CD4-positive, alpha-beta T cell treated with Interleukin-6 for 4 hours (primary cell): ENCODE data around the gene RTTN.
"Not testable (repeated sequence)": the region's sequence is repeated elsewhere in the genome, so short reads cannot be mapped to it uniquely, and the experiment has no call there.

ENCODE experiments used
- DNase-seq: peaks from one replicate; pipeline ENCODE4 v3.0.0-alpha.2; 2020; ENCODE audit warnings: mixed read lengths

The RTTN gene

DNA sequence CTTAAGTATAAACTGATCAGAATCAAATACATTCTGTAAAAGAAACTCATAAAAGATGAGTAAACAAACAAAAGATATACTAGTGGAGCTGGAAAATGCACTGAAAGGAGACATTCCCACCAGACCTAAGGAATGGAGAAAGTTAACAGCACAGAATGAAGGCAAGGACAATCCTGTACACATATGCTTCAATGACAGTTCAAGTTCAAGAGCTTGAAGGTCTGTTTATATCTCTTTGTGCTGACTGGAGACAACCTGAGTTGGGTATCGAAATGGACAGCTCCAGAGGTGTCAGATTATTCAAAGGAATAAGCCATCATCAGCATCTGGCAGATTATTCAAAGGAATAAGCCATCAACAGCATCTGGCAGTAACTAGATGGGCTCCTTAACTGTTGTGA, 184.0 kb downstream of the RTTN start:
- no peak for DNase-seq

DNA sequence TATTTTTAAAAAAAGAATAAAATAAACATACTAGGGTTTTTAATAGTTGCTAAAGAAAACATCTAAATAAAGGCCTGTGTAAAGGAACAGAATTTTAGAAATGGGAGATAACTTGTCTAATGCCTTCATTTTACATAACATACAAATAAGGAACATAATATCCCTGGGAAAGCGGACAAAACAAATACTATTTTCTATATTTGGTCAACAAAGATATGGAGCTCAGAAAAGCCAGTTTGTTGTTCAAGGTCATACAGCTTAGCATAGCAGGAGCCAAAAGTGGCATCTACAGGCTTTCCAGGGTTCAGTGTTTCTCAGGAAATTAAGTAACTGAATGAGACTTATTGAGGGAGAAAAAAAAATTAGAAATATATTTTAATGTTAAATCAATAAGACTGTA, 184.4 kb downstream of the RTTN start:
- DNase-seq, result no peak

DNA sequence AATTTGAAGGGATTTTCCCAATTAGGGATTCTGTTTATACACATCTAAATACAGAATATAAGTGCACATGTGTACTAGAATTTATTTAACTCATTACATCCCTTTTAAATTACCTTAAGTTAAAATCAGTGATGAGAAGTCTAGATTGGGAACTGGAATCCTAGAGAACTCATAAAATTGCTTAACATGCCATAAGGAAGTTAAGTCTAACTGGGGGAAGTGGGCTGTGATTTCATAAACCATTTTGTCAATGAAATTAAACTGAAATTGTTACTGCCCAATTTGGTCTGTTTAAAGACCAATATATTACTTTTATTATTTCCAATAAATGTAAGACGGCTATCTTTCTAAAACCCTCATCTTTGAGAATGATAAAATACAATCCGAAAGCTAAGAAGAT, 185.5 kb downstream of the RTTN start:
- no peak for DNase-seq

DNA sequence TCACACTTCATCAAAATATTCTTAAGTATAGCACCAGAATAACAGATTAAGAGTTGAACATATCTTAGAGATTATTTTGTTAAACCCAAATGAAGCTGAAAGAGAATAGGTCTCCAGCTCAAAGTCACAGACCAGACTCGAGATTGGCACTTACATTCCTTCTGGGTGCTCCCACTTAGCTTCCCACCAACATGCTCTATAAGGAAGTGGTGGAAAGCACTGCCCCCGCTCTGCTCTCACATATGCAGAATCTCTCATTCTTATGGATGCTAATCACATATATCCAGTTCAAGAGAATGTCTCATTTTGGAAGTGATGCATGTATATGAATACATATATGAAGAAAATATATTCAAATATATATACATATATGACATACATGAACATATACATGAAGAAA, 186.4 kb downstream of the RTTN start:
- no peak for DNase-seq

DNA sequence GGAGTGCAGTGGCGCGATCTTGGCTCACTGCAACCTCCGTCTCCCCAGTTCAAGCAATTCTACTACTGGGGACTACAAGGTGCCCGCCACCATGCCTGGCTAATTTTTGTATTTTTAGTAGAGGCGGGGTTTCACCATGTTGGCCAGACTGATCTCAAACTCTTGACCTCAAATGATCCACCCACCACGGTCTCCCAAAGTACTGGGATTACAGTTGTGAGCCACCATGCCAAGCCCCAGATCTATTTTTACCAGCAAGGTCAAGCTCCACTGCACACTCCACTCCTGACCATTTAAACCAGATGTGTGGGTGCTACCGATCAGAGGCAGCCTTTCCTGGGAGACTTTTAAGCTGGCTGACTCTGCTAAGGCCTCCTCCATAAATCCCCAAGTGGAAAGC, 190.4 kb downstream of the RTTN start:
- no peak for DNase-seq

DNA sequence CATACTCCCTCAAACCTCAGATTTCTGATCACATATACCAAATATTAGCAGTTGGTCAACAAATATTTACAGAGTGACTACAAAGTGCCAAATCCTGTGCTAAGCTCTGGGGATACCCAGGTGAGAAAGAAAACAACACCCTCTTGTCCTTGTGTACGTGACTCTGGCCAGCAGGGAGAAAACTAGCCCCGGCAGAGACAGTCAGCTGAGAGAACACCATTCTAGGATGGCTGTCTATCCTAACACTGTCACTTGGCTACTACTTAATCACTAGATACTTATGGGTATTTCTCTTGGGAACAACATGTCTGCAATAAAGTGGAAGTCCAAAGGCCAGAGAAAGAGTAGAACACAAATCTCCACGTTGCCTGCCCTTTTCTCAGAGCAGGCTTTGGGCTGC, 199.9 kb downstream of the RTTN start:
- DNase-seq, result no peak

DNA sequence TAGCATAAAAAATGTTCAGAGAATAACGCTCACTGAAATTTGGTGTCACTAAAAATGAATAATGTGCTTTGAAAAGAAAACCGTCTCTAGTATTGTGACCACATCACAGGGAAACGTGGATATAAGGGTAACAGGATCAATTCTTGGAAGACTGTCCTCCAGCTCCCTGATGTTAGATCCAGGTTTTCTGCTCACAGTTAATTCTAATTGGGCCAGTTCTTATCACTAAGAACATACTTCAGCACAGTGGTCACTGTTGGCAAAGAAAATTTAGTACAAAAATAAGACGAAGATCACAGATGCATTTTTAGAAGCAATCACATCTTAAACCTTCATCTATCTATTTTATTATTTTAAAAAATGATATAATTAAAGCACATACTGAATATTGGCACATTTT, 200.8 kb downstream of the RTTN start:
- no peak for DNase-seq

DNA sequence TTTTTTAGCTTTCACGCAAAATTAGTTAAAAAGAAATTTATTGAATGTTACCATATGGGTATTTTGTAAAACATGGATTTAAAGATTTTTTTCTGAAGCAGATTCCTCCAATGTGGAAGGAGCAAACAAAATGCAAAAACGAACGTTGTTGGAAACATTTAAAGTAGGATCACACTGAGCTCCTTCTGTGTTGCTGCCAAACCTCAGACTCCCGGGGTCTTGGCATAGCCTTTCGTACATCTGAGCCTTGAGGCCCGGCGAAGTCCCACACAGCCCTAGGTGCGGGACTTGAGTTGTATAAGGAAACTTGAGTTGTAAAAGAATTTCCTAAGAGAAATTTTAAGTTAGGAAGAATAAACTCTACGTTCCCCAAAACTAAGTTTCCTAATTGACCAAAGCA, 205.8 kb downstream of the RTTN start:
- no peak for DNase-seq

DNA sequence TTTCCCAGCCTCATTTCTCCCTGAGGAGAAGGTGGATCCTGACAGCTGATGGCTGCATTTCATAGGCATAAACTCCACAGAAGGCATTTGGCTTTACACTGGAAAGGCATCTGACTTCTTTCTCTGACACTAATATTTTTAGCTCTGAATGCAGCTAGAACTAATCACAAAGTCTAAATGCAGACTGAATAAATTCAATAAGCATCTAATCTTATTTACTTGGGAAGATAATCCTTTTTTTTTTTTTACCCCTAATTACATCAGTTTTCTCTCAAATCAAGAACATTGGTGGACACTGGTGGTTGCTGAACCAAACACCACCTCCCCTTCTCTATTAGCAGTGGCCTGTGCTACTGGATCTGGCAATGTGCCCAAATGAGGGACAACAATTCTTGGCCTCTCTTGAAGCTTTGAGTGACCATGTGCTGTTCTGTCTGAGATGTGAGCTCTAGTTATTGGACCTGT, 206.9 kb downstream of the RTTN start:
- no peak for DNase-seq

DNA sequence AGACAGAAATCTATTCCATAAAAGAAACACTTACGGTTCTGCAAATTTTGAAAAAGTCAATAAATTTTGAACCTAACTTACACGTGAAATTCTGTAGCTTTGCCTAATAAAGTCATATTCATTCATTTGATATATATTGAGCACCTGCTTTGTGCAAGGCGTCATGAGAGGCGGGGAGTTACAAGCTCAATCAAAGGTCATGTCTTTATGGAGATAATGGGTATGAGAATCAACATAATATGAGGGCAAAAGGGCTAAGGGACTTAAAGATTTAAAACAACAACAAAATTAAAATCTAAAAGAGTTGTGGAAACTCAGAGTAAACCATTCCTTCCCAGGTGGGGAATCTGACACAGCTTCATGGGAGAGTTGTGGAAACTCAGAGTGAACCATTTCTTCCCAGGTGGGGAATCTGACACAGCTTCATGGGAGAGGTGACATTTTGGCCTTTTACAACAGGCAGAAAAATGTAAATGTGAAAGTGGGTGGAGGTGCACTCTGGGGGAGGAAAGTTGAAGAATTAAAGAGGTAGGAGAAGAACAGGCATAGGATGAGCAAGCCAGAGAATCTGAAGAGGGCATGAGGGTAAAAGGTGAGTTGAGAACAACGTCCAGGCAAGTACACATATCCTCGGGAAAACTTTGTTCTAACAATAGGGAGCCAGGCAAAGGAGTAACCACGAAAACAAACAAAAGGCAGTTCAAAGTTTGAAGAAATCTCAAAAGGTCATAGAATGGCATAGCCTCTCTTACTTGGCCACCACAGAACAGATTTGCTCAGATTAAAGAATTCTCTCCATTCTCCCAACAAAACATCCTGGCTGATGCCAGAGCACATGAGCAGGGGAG, 208.3 kb downstream of the RTTN start:
- no peak for DNase-seq

DNA sequence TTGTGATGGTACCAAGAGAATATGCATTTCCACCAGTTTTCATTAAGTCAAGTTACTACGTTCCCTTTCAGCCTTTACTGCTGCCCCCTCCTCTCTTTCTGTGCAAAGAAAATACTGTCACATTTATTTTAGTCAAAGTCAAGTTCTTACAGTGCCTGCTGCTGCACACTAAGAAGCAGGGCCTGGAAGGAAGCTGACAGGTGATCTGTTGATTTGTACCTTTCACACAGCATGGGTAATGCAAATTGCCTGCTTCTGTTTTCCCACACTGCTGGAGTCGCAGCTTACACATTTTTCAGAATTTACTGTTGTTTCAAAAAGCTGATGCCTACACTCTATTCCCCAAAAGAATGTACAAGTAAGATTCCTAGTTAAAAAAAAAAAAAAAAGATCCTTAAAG, 209.1 kb downstream of the RTTN start:
- DNase-seq, result no peak

DNA sequence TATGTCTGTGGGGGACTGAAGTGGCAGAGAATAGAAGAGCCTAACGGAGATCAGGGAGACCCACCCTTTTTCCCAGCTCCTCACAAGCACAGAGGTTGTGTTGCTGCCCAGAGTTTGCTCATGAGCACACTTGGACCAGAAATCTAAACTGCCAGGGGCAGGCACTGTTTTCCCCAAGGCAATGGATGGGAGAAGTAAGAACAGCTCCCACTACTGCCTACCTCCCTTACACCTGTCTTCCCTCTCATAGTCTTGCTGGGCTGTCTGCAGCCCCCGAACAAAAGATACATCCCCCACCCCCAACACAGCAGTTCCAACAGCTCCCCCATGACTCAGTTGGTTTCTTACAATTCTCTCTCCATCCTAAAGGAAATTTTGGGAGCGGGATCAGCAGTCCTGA, 209.7 kb downstream of the RTTN start:
- DNase-seq, result no peak

DNA sequence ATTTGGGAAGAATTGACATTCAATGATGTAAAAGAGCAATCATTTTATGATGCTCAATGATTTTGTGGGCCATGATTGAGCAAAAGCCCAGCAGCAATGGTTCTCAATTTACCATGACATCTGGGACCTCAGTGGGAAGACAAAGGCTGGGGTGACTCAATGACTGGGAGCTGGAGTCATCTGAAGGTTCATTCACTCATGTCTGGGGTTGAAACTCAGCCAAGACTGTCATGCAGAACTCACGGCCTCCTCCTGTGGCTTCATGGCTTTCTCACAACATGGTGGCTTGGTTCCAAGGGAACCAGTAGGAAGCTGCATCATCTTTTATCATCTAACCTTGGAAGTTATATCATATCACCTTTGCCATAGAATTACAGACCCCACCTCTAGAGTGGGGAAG, 212.7 kb downstream of the RTTN start:
- DNase-seq, result no peak

DNA sequence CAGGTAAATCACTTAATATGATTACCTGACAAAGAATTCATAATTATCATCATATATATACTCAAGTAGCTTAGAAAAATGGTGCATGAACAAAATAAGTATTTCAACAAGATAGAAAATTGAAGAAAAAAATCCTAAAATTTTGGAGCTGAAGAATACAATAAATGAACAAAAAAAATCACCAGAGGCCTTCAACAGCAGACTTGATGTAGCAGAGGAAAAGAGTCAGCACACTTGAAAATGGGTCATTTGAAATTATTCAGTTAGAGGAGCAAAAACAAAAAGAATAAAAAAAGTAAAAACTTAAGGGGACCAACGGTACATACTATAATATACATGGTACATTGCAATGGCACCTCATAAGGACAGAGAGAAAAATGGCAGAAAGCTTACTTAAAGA, 217.6 kb downstream of the RTTN start:
- no peak for DNase-seq

DNA sequence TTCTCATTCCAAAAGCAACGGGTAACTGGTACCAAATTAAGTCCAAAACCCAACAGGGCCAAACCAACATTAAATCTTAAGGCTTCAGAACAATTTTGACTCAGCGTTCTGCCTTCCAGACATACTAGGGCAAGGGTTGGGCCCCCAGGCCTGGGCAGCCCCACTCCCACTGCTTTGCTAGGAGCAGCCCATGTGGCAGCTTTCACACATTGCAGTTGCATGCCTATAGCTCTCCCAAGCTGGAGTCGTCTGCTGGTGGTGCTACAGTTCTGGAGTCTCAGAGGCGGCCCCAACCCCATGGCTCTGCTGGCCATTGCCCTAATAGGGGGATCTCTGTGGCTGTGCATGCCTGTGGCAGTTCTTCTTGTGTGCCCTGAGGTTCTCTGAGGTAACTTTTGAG, 220.2 kb downstream of the RTTN start:
- no peak for DNase-seq

DNA sequence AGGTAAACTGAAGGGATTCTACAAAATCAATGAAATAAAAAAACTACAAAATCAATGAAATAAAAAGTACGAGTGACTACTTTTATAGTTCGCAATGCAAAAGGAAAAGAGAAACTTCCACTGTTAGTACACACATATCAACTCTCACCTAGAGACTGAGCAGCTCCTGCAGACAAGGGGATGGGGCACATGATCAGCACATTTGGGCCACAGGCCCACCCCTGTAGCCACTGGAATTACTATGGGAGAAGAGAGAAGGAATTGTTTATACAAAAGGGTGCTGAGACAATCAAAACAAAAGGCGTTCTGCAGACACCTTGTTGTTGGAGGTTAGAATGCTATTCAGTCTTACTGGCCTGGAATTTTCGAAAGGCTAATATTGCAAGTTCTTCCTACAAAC, 223.1 kb downstream of the RTTN start:
- no peak for DNase-seq

DNA sequence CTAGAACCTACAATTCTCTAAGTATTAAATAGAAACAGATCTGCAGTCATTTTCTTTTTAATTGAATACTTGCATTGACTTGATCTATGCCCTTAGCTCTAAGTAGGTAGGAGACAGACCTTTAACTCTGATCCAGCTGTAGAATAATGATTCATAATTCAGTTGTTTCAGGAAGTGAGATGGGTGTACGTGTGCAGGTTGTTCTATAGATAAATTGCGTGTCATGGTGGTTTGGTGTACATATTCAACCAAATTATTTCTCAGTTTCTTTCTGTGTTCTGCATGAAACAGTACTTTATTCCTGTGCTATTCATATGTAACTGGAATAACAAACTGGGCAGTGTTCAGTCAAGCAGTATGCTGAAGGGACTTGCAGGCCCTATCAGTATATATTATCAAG, 223.5 kb downstream of the RTTN start:
- DNase-seq, result no peak

DNA sequence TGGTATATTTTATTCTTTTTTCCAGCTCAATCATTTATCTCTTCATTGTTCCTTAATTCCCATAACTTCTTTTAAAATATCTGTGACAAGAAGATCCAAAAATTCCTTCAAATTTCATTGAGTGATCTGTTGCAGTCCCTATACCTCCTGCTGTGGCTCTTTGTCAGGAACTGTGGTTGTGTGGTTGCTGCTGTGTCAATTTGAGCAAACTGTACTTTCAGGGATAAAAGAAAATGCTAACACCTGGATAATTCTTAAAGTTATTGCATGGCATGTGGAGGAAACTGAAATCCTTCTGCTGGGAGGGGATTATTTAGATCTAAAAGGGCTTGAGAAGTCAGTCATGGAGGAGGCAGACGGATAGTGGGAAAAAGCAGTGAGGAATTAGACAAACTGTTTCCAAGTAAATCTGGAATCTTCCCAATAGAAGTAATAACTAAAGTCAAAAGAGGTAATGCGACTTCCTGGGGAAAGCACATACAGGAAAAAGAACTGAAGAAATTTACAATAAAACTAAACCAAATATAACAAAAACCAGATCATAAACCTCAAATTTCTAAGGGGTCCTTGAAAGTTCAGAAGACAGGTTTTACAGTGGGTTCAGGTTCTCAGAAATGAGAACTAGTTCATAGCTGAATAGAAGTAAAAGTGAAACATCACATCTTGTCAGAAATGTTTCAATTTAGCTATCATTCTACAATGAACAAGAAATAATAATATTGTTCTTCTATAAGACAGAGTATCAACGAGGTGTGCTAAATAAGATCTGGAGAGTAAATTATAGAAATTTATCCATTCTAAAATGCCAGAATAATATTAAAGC, 224.3 kb downstream of the RTTN start:
- no peak for DNase-seq

DNA sequence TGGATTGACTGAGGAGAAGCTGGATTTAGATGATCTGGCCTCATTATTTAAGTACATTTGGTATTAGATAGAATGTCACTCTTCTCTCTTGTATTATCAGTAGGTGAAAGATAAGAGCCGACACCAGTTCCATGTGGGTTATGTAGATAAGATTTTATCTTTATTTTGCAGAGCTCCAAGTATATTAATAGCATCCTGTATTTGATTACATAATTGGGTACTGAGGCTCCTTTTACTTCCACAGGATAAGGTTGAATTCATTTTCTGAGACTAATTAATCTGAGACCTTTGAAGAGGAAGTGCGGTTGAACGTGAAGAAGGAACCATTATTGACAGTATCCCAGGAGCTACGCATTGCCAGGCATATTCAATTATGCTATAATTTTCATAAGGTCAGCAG, 225.0 kb downstream of the RTTN start:
- no peak for DNase-seq

DNA sequence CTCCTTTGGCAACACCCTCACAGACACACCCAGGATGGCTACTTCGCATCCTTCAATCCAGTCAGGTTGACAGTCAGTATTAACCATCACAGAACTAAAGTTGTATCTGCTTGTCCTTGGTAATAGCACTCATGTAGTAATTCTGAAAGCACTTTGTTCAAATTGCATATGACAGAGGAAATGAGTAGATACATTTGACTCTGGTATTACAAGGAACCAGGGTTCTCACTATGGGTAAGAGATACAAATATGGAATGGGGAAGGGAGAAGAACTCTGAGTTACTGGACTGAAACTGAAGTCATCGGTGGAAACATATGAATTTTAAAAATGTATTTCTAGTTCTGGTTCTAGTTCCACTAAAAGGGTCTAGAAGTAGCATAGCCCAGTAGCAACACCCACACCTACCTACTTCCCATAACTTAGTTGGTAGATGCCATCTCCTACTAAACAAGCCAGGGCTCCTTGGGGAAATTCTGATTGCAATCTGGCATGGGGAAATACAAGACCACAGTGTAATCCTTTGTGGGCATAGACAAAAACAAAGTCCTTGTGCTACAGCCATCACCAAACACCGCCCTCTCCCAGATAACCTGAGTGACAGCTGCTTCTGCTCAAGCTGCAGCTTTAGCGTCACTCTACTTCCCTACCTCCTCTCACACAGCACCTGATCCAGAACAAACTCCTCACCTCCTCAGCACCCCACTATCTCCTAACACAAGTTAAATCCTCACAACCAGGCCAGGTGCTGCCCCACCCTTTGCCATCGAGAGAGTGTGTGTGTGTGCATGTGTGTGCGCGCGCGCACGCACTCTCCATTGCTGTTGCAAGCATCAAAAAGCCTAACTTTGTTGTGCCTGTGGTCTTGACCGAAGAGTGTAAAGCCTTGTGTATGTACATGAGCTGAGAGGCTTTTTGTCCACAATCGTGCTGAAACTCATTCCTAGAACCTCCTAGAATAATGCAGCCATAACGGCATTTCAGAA, 226.5 kb downstream of the RTTN start:
- DNase-seq, result no peak

DNA sequence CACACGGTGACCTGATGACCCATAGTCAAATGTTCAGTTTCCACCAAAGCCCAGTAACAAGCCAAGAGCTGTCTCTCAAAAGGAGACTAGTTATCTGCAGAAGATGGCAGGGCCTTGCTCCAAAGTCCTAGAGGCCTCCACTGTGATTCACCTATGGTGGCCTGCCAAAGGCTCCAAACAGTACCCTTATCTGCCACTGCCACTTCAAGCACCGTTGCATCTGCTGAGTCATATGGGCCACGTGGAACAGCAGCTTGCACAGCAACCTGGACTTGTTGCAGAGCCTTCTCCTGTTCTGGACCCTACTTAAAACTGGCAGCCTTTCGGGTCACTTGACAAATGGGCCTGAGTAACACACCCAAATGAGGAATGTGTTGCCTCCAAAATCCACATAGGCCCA, 230.2 kb downstream of the RTTN start:
- not testable (repeated sequence) for DNase-seq

DNA sequence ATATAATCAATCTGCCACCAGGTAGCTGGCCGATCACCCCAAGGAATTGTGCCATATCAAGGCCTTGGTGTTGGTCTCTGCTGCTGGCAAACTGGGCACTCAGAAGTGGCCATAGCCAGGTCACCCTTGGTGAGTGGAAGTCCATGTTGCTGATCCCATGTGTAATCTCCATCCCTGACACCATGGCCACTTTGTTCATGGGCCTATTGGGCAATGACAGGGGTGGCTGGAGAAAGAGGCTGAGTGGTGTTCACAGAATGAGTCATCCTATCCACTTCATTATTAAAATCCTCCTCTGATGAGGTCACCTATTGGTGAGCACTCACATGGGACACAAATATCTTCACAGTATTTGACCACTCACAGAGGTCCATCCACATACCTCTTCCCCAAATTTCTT, 231.1 kb downstream of the RTTN start:
- no peak for DNase-seq

DNA sequence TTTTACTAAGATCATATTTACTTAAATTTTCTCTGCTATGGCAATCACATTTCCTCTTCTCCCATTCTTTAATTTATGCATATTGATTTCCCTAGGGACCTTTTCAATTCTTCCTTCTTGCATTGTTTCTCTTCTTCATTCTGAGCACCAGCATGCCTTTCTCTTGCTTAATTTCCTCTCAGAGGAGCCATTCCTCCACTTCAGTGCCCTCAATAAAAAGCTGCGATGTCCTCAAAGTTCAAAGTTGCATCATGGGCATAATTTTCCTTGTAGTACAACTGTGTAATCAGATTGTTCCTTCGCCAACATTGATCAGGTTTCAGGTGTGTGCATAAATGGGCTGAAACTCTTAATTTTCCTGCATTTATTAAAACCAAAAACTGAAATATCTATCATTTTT, 236.0 kb downstream of the RTTN start:
- DNase-seq, result no peak
